Subcutaneous adipose tissue (tissue), 4 donors: ENCODE results near the gene ETFDH. TPM values are rescaled to one million over a fixed set of nuclear protein-coding genes. Genes with fewer than 3 reads are reported as not detected.

ENCODE experiments used
- total RNA-seq, 4 donors: library from RNA; depleted of rRNA; stranded (reverse); fragments of >200 nt; gene quantifications; one replicate each; pipeline ENCODE4 v1.1.0, GENCODE V29; 2016
- TF ChIP-seq, protein P1 (sequence below): fragments of 450-650 bp; IDR thresholded peaks from one replicate; pipeline ENCODE4 v1.5.1; 2016; ENCODE audit warnings: low read depth, mild to moderate bottlenecking, control low read depth, antibody characterized with exemption, moderate library complexity

The ETFDH gene
- total RNA-seq, 4 donors from 2014 or later: 48.7 to 72.7 (median 54.2) TPM

DNA sequence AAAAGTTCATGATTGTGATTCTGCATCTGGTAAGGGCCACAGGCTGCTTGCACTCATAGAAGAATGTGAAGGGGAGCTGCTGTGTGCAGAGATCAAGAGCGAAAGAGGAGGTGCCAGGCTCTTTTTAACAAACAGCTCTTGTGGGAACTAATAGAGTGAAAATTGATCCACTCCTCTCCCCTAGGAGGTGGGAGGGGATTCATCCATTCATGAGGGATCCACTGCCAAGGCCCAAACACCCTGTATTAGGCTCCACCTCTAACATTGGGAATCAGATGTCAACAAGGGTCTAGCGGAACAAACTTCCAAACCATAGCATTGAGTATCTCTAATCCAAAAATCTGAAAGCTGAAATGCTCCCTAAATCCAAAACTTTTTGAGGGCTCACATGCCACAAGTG lies 67.5 kb downstream of the ETFDH start:
- TF ChIP-seq, protein P1, sequence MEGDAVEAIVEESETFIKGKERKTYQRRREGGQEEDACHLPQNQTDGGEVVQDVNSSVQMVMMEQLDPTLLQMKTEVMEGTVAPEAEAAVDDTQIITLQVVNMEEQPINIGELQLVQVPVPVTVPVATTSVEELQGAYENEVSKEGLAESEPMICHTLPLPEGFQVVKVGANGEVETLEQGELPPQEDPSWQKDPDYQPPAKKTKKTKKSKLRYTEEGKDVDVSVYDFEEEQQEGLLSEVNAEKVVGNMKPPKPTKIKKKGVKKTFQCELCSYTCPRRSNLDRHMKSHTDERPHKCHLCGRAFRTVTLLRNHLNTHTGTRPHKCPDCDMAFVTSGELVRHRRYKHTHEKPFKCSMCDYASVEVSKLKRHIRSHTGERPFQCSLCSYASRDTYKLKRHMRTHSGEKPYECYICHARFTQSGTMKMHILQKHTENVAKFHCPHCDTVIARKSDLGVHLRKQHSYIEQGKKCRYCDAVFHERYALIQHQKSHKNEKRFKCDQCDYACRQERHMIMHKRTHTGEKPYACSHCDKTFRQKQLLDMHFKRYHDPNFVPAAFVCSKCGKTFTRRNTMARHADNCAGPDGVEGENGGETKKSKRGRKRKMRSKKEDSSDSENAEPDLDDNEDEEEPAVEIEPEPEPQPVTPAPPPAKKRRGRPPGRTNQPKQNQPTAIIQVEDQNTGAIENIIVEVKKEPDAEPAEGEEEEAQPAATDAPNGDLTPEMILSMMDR: no peak

DNA sequence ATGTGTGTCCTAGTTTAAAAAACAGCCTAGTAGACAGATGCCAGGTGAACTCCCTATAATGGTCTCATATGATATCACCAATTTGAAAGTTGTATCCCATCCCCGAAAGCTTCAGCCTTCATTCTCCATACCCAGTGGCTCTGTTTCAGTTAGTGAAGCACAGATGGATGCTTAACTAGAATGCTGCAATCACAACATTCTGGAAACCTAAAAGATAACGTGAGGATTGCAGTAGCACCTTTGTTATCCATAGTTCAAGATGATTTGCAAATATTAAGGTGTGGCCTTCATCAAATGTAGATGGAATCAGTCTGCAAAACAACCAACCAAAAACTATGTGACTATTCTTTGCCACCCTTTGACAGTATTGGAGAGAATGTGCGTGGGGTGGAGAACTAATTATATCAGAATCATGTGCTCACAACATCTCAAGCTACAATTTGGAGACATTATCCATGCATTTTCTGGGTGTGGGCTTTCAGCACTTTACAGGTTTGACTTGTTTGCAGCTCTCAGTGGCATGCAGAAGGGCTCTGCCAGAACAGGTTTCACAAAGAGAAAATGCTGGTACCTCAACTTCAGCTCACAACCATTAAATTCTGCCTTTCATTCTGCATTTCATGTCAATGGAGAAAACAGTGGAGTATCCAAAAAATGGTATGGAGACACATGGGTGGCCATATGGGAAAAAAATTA lies 69.4 kb downstream of the ETFDH start:
- TF ChIP-seq, protein P1: no peak

DNA sequence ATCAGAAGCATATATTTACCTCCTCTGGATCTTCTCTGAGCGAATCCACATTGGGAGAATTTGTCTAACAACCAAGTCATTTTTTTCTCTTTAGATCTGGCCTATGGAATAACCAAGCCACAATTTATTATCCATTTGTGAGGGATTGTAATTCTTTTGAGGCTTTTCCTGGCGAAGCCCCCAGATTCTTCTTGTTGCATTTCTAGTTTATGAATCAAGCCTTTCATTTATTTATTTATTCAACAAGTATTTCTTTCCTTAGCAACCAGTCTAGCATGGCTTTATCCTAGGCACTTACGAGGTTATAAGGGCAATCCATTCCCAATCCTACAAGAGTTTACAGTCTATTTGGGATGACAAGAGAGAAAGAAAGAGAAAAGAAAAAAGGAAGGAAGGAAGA lies 78.3 kb downstream of the ETFDH start:
- TF ChIP-seq, protein P1: no peak

DNA sequence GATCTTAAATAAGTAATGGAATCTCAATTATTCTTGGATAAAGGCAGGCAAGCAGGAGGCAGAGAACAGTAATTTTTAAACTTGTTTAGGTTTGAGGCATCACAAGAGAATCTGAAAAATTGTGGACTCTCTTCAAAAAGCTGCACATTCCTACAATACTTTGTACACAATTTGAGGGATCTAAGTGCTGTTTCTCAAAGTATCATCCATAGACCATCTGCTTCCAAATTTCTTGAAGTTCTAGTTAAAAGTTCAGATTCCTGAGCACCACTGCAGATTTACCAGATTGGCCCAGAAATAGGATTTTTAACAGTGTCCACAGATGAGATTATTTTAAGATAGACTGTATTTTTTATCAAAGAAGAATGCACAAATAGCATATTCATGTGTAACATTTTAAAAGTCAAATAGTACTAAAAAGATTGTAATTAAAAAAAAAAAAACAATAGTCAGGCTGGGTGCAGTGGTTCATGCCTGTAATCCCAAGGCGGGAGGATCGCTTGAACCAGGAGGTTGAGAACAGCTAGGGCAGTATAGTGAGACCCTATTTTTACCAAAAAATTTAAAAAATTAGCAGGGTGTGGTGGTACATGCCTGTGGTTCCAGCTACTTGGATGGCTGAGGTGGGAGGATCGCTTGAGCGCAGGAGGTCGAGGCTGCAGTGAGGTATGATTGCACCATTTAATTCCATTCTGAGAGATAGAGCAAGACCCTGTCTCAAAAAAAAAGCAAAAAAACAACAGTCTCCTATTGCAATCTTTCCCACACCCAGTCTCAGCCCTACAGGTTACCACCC lies 82.5 kb downstream of the ETFDH start:
- TF ChIP-seq, protein P1: no peak

DNA sequence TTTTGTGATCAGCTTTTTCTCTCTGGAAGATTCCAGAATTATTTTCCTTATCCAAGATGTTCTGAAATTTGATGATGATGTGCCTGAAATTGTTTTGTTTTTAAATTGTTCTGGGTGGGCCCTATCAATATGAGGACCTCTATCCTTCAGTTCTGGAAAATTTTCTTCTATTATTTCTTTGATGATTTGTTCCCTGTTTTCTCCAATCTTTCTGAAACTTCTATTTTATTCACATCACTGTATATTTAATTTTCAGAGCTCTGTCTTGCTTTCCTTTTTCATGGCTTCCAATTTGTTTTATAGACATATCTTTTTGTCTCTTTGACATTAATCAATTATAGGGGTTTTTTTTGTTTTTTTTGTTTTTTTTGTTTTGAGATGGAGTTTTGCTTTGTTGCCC lies 84.5 kb downstream of the ETFDH start:
- TF ChIP-seq, protein P1: no peak

DNA sequence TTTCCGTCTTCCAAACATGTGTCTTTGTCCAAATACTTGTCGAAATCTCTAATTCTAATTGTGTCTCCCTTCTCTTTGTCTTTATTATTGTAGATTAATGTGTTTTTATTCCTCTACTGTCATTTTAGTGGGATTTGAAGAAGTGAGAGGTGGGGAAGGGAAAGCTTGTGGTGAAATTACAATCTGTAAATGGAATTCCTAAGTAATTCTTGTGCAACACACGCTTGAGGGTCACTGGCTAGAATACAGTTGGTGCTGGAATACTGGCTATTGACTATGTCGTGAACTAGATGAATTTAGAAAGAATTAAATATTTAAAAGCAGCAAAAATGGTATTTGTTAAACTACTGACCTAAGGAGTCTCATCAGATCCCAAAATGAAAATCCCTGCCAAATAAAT lies 86.0 kb downstream of the ETFDH start:
- TF ChIP-seq, protein P1: no peak

DNA sequence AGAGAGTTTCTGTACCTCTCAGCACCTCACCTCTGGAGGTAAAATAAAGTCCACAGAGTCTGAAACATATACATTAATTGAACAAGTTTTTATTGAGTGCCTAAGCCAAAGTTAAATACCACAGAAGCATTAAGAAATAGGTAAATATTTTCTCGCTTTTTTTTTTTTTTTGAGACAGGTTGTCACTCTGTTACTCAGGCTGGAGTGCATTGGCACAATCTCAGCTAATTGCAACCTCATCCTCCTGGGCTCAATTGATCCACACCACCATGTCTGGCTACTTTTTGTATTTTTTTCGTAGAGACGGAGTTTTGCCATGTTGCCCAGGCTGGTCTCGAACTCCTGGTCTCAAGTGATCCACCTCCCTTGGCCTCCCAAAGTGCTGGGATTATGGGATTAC lies 86.6 kb downstream of the ETFDH start:
- TF ChIP-seq, protein P1: no peak
